ENCODE data around the gene ADRM1.

- no peak for TF ChIP-seq FOXP4 (CRISPR knock-in tag; IDR thresholded peaks at IDR 0.05)
- TF ChIP-seq CTCF (IDR thresholded peaks at IDR 0.05) = no peak
- no peak for TF ChIP-seq ERG (CRISPR knock-in tag; IDR thresholded peaks at IDR 0.05)
Measured at GRCh38 chr20:62354811-62355341, 52.1 kb downstream of the ADRM1 start.
